Lung (tissue), 12 donors: ENCODE results near the gene CDKN1C. TPM values are rescaled to one million over a fixed set of nuclear protein-coding genes. Genes with fewer than 3 reads are reported as not detected.

Experiments used
- ATAC-seq: fragments of 200-7000 bp; cut with Tn5 transposase; one replicate; pipeline ENCODE4 v1.9.1; 2020; ENCODE audit warnings: moderate number of reproducible peaks; ENCODE audit not compliant: insufficient read depth, low FRiP score
- DNase-seq, 3 donors: peaks; one replicate each; pipeline ENCODE4 v3.0.0-alpha.2; 2013 to 2017
- H3K27ac ChIP-seq, 2 donors: one replicate each; pipeline ENCODE4 v1.5.1; 2013; ENCODE audit warnings: mild to moderate bottlenecking in 2 of 2, moderate library complexity in 2 of 2, control low read depth in 1 of 2, inconsistent platforms in 1 of 2, low read depth in 1 of 2, low read length in 1 of 2
- H3K27me3 ChIP-seq, 3 donors: one replicate each; pipeline ENCODE4 v1.5.1; 2013; ENCODE audit warnings: low read length in 2 of 3; ENCODE audit not compliant: control insufficient read depth in 3 of 3, insufficient read depth in 3 of 3
- H3K36me3 ChIP-seq, 4 donors: one replicate each; pipeline ENCODE4 v1.5.1; 2013; ENCODE audit warnings: low read length in 4 of 4, mild to moderate bottlenecking in 1 of 4, moderate library complexity in 1 of 4; ENCODE audit not compliant: control insufficient read depth in 4 of 4, insufficient read depth in 4 of 4
- H3K4me1 ChIP-seq, 5 donors: one replicate each; pipeline ENCODE4 v1.5.1; 2013; ENCODE audit warnings: low read length in 5 of 5, mild to moderate bottlenecking in 2 of 5, moderate library complexity in 1 of 5; ENCODE audit not compliant: control insufficient read depth in 5 of 5, insufficient read depth in 5 of 5
- H3K4me3 ChIP-seq: one replicate; pipeline ENCODE4 v1.5.1; 2013; ENCODE audit warnings: mild to moderate bottlenecking, control low read depth, moderate library complexity
- H3K9ac ChIP-seq, 2 donors: one replicate each; pipeline ENCODE4 v1.5.1; 2013; ENCODE audit warnings: low read length in 2 of 2, control low read depth in 1 of 2; ENCODE audit not compliant: insufficient read depth in 1 of 2
- H3K9me3 ChIP-seq, 4 donors: one replicate each; pipeline ENCODE4 v1.5.1; 2013; ENCODE audit warnings: low read length in 3 of 4, mild to moderate bottlenecking in 1 of 4, moderate library complexity in 1 of 4; ENCODE audit not compliant: control insufficient read depth in 4 of 4, insufficient read depth in 3 of 4
- CTCF ChIP-seq: IDR thresholded peaks from 2 replicates; pipeline ENCODE4 v1.5.1; 2012; ENCODE audit warnings: mild to moderate bottlenecking; ENCODE audit errors: control extremely low read depth, extremely low read depth
- WGBS, 2 donors: extraction: QIAGEN DNeasy Blood & Tissue Kit; methylation state at CpG; one replicate each; pipeline ENCODE4 v1.1.7; 2013; 5-methylcytosine and 5-hydroxymethylcytosine counted together
- polyA plus RNA-seq, 2 donors: library from polyadenylated mRNA; stranded (reverse); fragments of 200-250 nt; gene quantifications; one replicate each; pipeline ENCODE4 v1.2.1, GENCODE V29; 2013
- total RNA-seq, 2 donors: library from RNA; depleted of rRNA in 1 of 2; stranded (reverse); fragments of >200 nt in 1 of 2; gene quantifications; one replicate each; pipeline ENCODE4 v1.2.1, GENCODE V29; 2014 to 2021
- donor health status: control.
- donor health status: control.
- donor health status: Bipolar disorder and iron deficiency.
- donor health status: healthy.
- donor health status: DM: yes; HTN: yes; CAD: no.

The CDKN1C gene
- total and polyA plus RNA-seq, 4 donors, result 9.9 to 123 (median 26.8) TPM

GRCh38 chr11:2924381-2924780 is 38.8 kb upstream of the CDKN1C start:
- 80 to 95% methylated on average over 10 of the region's 10 CpGs for WGBS, 2 donors

GRCh38 chr11:2923446-2924375 is 38.1 kb upstream of the CDKN1C start:
- DNase-seq (no peak), ATAC-seq (no peak)
- 82 to 94% methylated on average over 22 of the region's 22 CpGs for WGBS, 2 donors
- Histone ChIP-seq H3K27me3 (peaks cover 0 to 17% (median 11%) of the 10 kb centered on the region in 3 donors), H3K4me1 (peaks cover 0 to 5% (median 0%) of the 10 kb centered on the region in 5 donors), H3K36me3 (no peaks in the 10 kb centered on the region), H3K9ac (no peak overlapping the region), H3K9me3 (no peaks in the 10 kb centered on the region), H3K27ac (no peak overlapping the region), H3K4me3 (no peak overlapping the region)
- no peak for TF ChIP-seq CTCF

More at GRCh38 chr11:2924381-2924780, 38.8 kb upstream of the CDKN1C start:
- no peak overlapping the region for H3K4me3 ChIP-seq
- TF ChIP-seq CTCF, result no peak
- H3K27ac ChIP-seq, result no peak overlapping the region
- H3K4me1 ChIP-seq, result peaks cover 0 to 5% (median 0%) of the 10 kb centered on the region in 5 donors
- H3K9ac ChIP-seq, result no peak overlapping the region
- H3K9me3 ChIP-seq, result no peaks in the 10 kb centered on the region
- peaks cover 0 to 20% (median 11%) of the 10 kb centered on the region in 3 donors for H3K27me3 ChIP-seq
- DNase-seq (no peak), ATAC-seq (no peak)
- H3K36me3 ChIP-seq, result no peaks in the 10 kb centered on the region

DNA sequence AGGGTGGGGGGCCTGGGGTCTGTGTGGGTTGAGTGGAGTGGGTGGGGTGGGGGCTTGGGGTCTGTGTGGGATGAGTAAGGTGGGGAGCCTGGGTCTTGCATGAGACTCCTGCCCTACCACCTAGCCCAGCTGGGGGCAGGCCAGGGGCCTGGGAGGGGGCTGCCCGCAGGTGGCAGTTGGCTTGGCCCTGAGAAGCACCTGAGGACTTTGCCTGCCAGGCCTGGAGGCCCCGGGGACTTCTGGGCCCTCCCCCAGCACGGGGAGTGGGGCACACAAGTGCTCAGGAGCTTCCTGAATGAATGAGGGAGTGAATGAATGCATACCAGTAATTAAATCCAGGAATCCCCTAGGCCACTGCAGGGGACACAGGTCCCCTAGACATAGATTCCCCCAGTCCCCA is 37.1 kb upstream of the CDKN1C start:
- TF ChIP-seq CTCF, result no peak
- H3K9ac ChIP-seq, result no peak overlapping the region
- H3K36me3 ChIP-seq, result no peaks in the 10 kb centered on the region
- ATAC-seq (no peak), DNase-seq (no peak)
- H3K27me3 ChIP-seq, result peaks cover 0 to 9% (median 3%) of the 10 kb centered on the region in 3 donors
- no peaks in the 10 kb centered on the region for H3K9me3 ChIP-seq
- H3K4me3 ChIP-seq, result no peak overlapping the region
- no peak overlapping the region for H3K27ac ChIP-seq
- H3K4me1 ChIP-seq, result peaks cover 0 to 3% (median 0%) of the 10 kb centered on the region in 5 donors
- WGBS, 2 donors, result 81 to 82% methylated on average over 3 of the region's 3 CpGs
